ENCODE measurements around the gene RNF182. TPM values are rescaled to one million over a fixed set of nuclear protein-coding genes. Genes with fewer than 3 reads are reported as not detected.

RNF182 gene
- polyA plus RNA-seq, 1 of the 3 experiments (the other 2 are of a cell fraction): 8.0 TPM

- H3K9me2 ChIP-seq: no peaks in the 10 kb centered on the region
- no peak overlapping the region for H2AFZ ChIP-seq (ENCODE audit: low read depth)
- peaks cover 4% of the 10 kb centered on the region; the same call in 1 of the 2 replicates for H3K27me3 ChIP-seq (ENCODE audit: insufficient read depth)
- no peak overlapping the region for H3K4me3 ChIP-seq (ENCODE audit: low read depth in 2 of 2, low read length in 1 of 2)
- no peaks in the 10 kb centered on the region for H3K79me2 ChIP-seq (ENCODE audit: insufficient read depth)
- H3K36me3 ChIP-seq (replicated peaks in 1 of 2; ENCODE audit: control insufficient read depth in 1 of 2, insufficient read depth in 2 of 2, low read length in 1 of 2): no peaks in the 10 kb centered on the region
- H3K9ac ChIP-seq: no peak overlapping the region
- no peaks in the 10 kb centered on the region for H3K4me1 ChIP-seq (ENCODE audit: control insufficient read depth in 1 of 2, insufficient read depth in 2 of 2, low read depth in 1 of 2, low read length in 1 of 2)
- H3K9me3 ChIP-seq: no peaks in the 10 kb centered on the region
- ChIA-PET POLR2A (no interaction called here), CTCF (interaction anchor here (1.3 to 2.2 kb wide), 3 partner anchors 28 to 166 kb away, joined by 3 to 10 read pairs (median 4); no protein-coding TSS in a partner anchor)
- H3F3A ChIP-seq (replicated peaks; ENCODE audit: insufficient read depth): no peaks in the 10 kb centered on the region
- 75% methylated on average over 6 of the region's 6 CpGs for WGBS (ENCODE audit: low lambda C conversion rate)
- no peak overlapping the region for H3K27ac ChIP-seq (ENCODE audit: low read depth in 2 of 2, low read length in 1 of 2)
- TF ChIP-seq, protein P1, sequence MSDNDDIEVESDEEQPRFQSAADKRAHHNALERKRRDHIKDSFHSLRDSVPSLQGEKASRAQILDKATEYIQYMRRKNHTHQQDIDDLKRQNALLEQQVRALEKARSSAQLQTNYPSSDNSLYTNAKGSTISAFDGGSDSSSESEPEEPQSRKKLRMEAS (IDR thresholded peaks at IDR 0.05; ENCODE audit: low read depth): no peak
- TF ChIP-seq CHD2 (IDR thresholded peaks at IDR 0.05; ENCODE audit: low read length, partially characterized antibody): no peak
- no peak for TF ChIP-seq GATA2 (CRISPR knock-in tag; IDR thresholded peaks at IDR 0.05)
- no peak for TF ChIP-seq ELF1 (IDR thresholded peaks at IDR 0.05)
- DNase-seq: no peak
- H3K4me2 ChIP-seq: no peak overlapping the region
- no peaks in the 10 kb centered on the region for H4K20me1 ChIP-seq (ENCODE audit: insufficient read depth)
Observed at GRCh38 chr6:13902922-13903321, 21.8 kb upstream of the RNF182 start.

- CTCF ChIA-PET: interaction anchor here (1.3 to 2.3 kb wide), 3 partner anchors 29 to 166 kb away, joined by 3 to 15 read pairs (median 4); no protein-coding TSS in a partner anchor
- Histone ChIP-seq H4K20me1 (ENCODE audit: insufficient read depth) (no peaks in the 10 kb centered on the region), H3K79me2 (ENCODE audit: insufficient read depth) (no peaks in the 10 kb centered on the region), H3K9ac (no peak overlapping the region), H3K4me3 (ENCODE audit: low read depth in 2 of 2, low read length in 1 of 2) (no peak overlapping the region), H3K27me3 (ENCODE audit: insufficient read depth) (no peaks in the 10 kb centered on the region), H2AFZ (ENCODE audit: low read depth) (no peak overlapping the region), H3K4me1 (ENCODE audit: control insufficient read depth in 1 of 2, insufficient read depth in 2 of 2, low read depth in 1 of 2, low read length in 1 of 2) (no peaks in the 10 kb centered on the region), H3K4me2 (no peak overlapping the region), H3K9me3 (no peaks in the 10 kb centered on the region), H3K27ac (ENCODE audit: low read depth in 2 of 2, low read length in 1 of 2) (no peak overlapping the region), H3F3A (replicated peaks; ENCODE audit: insufficient read depth) (no peaks in the 10 kb centered on the region), H3K36me3 (replicated peaks in 1 of 2; ENCODE audit: control insufficient read depth in 1 of 2, insufficient read depth in 2 of 2, low read length in 1 of 2) (no peaks in the 10 kb centered on the region), H3K9me2 (no peaks in the 10 kb centered on the region)
- no peak for TF ChIP-seq JUND (IDR thresholded peaks at IDR 0.05)
- no peak for TF ChIP-seq SIN3A (IDR thresholded peaks at IDR 0.05; ENCODE audit: borderline replicate concordance, low read depth, low read length)
- no peak for TF ChIP-seq NRF1 (IDR thresholded peaks at IDR 0.05; ENCODE audit: low read depth, low read length)
- no peak for TF ChIP-seq MEF2A (IDR thresholded peaks at IDR 0.05; ENCODE audit: borderline replicate concordance, low read depth)
- TF ChIP-seq, protein P1 (IDR thresholded peaks at IDR 0.05; ENCODE audit: low read depth): no peak
- no peak for TF ChIP-seq SMC3 (IDR thresholded peaks at IDR 0.05; ENCODE audit: low read depth, low read length)
- TF ChIP-seq, protein P2, sequence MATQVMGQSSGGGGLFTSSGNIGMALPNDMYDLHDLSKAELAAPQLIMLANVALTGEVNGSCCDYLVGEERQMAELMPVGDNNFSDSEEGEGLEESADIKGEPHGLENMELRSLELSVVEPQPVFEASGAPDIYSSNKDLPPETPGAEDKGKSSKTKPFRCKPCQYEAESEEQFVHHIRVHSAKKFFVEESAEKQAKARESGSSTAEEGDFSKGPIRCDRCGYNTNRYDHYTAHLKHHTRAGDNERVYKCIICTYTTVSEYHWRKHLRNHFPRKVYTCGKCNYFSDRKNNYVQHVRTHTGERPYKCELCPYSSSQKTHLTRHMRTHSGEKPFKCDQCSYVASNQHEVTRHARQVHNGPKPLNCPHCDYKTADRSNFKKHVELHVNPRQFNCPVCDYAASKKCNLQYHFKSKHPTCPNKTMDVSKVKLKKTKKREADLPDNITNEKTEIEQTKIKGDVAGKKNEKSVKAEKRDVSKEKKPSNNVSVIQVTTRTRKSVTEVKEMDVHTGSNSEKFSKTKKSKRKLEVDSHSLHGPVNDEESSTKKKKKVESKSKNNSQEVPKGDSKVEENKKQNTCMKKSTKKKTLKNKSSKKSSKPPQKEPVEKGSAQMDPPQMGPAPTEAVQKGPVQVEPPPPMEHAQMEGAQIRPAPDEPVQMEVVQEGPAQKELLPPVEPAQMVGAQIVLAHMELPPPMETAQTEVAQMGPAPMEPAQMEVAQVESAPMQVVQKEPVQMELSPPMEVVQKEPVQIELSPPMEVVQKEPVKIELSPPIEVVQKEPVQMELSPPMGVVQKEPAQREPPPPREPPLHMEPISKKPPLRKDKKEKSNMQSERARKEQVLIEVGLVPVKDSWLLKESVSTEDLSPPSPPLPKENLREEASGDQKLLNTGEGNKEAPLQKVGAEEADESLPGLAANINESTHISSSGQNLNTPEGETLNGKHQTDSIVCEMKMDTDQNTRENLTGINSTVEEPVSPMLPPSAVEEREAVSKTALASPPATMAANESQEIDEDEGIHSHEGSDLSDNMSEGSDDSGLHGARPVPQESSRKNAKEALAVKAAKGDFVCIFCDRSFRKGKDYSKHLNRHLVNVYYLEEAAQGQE (IDR thresholded peaks at IDR 0.05; ENCODE audit: low read depth, low read length): no peak
- TF ChIP-seq YY1 (IDR thresholded peaks at IDR 0.05; ENCODE audit: low read depth): no peak
- TF ChIP-seq, protein P3, sequence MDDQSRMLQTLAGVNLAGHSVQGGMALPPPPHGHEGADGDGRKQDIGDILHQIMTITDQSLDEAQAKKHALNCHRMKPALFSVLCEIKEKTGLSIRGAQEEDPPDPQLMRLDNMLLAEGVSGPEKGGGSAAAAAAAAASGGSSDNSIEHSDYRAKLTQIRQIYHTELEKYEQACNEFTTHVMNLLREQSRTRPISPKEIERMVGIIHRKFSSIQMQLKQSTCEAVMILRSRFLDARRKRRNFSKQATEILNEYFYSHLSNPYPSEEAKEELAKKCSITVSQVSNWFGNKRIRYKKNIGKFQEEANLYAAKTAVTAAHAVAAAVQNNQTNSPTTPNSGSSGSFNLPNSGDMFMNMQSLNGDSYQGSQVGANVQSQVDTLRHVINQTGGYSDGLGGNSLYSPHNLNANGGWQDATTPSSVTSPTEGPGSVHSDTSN (IDR thresholded peaks at IDR 0.05): no peak
- TF ChIP-seq RAD21 (IDR thresholded peaks at IDR 0.05; ENCODE audit: low read length): no peak
- TF ChIP-seq USF2 (IDR thresholded peaks at IDR 0.05; ENCODE audit: borderline replicate concordance, low read depth, low read length): no peak
- no peak for TF ChIP-seq EP300 (IDR thresholded peaks at IDR 0.05; ENCODE audit: borderline replicate concordance in 1 of 2, low read depth in 1 of 2, low read length in 1 of 2)
- TF ChIP-seq RFX5 (IDR thresholded peaks at IDR 0.05; ENCODE audit: low read length): no peak
- no peak for TF ChIP-seq ZBTB33 (IDR thresholded peaks at IDR 0.05; ENCODE audit: borderline replicate concordance, low read depth)
- no peak for TF ChIP-seq FOXJ3 (CRISPR knock-in tag; IDR thresholded peaks at IDR 0.05)
- TF ChIP-seq TEAD4 (IDR thresholded peaks at IDR 0.05; ENCODE audit: borderline replicate concordance, insufficient read depth): no peak
- POLR2A ChIA-PET: no interaction called here
- WGBS (ENCODE audit: low lambda C conversion rate): 47% methylated on average over 3 of the region's 3 CpGs
- no peak for DNase-seq
Observed at GRCh38 chr6:13903364-13903763, 21.4 kb upstream of the RNF182 start.
